ENCODE measurements around the gene VPS45. TPM values are rescaled to one million over a fixed set of nuclear protein-coding genes. Genes with fewer than 3 reads are reported as not detected.

VPS45 gene, protein sequence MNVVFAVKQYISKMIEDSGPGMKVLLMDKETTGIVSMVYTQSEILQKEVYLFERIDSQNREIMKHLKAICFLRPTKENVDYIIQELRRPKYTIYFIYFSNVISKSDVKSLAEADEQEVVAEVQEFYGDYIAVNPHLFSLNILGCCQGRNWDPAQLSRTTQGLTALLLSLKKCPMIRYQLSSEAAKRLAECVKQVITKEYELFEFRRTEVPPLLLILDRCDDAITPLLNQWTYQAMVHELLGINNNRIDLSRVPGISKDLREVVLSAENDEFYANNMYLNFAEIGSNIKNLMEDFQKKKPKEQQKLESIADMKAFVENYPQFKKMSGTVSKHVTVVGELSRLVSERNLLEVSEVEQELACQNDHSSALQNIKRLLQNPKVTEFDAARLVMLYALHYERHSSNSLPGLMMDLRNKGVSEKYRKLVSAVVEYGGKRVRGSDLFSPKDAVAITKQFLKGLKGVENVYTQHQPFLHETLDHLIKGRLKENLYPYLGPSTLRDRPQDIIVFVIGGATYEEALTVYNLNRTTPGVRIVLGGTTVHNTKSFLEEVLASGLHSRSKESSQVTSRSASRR
- total RNA-seq, result 53.1 and 55.7 TPM in 2 replicates

DNA sequence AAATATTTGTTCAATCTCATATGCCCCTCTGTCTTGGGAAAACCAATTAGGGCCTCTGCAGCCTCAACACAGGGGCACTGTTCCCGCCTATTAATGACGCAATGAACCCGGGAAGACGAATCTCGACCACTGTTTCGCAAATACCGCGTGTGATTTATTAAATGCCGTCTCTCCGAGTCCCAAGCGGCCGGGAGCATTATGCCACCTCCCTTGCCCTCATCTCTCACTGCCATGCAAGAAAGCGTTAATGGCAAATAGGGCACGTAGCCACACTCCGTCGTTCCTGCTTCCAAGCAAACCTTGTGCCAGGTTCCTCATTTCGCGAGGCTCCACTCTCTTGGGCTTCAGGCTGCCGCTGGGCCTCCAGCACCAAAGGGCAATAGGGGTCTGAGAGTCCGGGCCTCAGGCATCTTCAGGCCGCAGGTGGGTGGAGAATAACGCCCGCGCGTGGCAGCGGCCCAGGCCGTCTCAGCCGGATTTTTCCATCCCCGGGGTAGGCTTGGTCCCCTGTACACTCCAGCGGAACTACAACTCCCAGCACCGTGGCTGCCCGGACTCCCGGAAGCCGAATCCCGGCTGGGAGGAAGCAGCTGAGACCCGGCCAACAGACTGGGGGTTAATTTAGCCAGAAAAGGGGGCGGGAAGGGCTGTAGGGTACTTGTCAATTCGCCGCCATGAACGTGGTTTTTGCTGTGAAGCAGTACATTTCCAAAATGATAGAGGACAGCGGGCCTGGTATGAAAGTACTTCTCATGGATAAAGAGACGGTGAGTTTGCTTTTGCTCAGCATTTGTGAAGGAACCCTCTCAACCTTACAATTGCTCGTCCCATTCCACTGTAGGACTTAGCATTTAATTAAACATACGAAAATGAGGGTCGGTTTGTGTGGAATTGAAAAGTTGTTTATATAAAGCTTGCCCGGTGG is at the start of gene VPS45:
VPS45 (plus strand) TSS at position 593 of the 925 bp plus-strand sequence; CDS start at position 675, 82 bp downstream.

DNA sequence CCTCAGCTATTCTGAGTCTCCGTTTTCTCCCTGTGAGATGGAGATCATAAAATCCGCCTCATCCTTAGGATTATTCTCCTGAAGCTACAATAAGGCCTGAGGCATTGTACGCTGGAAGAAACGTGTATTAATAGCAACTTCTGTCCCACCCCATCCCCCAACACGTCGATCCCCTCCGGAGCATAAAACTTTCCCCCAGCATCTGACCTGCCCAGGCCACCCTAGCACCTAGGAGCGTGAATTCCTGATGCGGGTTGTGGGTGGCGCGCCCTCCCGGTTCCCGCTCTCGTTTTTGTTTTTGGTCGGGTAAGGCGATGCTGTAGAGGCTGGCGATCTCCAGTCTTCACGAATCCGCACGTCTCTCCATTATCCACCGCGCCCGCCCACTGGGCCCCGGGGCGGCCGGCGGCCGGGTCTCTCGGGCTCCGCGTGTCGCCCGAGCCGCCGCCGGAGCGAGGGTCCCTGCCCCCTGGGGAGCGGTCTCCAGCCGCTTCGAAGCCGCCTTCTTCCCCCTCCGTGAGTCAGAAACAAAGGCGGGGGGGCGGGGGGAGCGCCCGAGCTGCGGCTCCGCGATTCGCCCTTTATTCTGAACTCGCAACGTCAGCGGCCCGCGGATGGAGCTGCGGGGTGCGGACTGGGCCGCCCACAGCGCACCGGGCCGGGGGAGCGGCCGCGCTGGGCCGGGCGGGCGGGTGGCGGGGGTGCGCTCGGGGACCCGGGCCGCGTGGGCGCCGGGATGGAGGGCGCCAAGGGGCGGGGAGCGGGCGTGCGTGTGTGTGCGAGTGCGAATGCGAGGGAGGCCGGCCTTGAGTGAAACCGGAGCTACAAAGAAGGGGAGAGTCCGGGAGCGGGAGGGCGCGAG is 81.9 kb downstream of the VPS45 start, which contains the start of gene PLEKHO1:
PLEKHO1 (plus strand) TSS at position 646 of the 862 bp plus-strand sequence. CDS start 342 bp downstream, outside the sequence.

Other genes starting within 250 kb of the VPS45 start
- 4.2 and 6.4 TPM in 2 replicates for gene BOLA1, start 168.2 kb upstream of the VPS45 start, total RNA-seq
- gene SV2A, start 149.9 kb upstream of the VPS45 start, total RNA-seq, result 9.9 and 17.2 TPM in 2 replicates
- gene SF3B4, start 140.0 kb upstream of the VPS45 start, total RNA-seq, result 16.1 and 18.6 TPM in 2 replicates
- 14.8 and 18.9 TPM in 2 replicates for gene MTMR11, start 130.9 kb upstream of the VPS45 start, total RNA-seq
- 23.7 and 28.3 TPM in 2 replicates for gene OTUD7B, start 57.0 kb upstream of the VPS45 start, total RNA-seq
- 34.6 and 38.8 TPM in 2 replicates for gene PLEKHO1, start 82.1 kb downstream of the VPS45 start, total RNA-seq
- 31.1 and 35.0 TPM in 2 replicates for gene ANP32E, start 168.3 kb downstream of the VPS45 start, total RNA-seq
- gene CA14, start 190.0 kb downstream of the VPS45 start, total RNA-seq, result not detected in 2 replicates
- gene APH1A, start 201.2 kb downstream of the VPS45 start, total RNA-seq, result 120 and 129 TPM in 2 replicates
- gene C1orf54, start 205.0 kb downstream of the VPS45 start, total RNA-seq, result 17.7 and 20.8 TPM in 2 replicates
- gene CIART, start 214.8 kb downstream of the VPS45 start, total RNA-seq, result 13.1 and 14.1 TPM in 2 replicates
- 32.3 and 33.1 TPM in 2 replicates for gene MRPS21, start 226.1 kb downstream of the VPS45 start, total RNA-seq